Fibroblast of villous mesenchyme (primary cell): ENCODE measurements around the gene TMEM115. TPM values are rescaled to one million over a fixed set of nuclear protein-coding genes. Genes with fewer than 3 reads are reported as not detected.

Experiments
- DNase-seq: peaks from one replicate; pipeline ENCODE4 v3.0.0-alpha.2; 2010; ENCODE audit warnings: low read depth
- H3K4me3 ChIP-seq: 2 replicates; pipeline ENCODE4 v1.5.1; 2011; ENCODE audit warnings: low read depth, mild to moderate bottlenecking, low read length
- total RNA-seq: library from RNA; depleted of rRNA; stranded (reverse); fragments of >200 nt; gene quantifications from 2 replicates; pipeline ENCODE4 v1.2.3, GENCODE V29; 2012
- TF ChIP-seq, protein P1 (sequence below): IDR thresholded peaks from 2 replicates; pipeline ENCODE4 v1.5.1; 2012; ENCODE audit warnings: low read depth, mild to moderate bottlenecking, low read length; ENCODE audit not compliant: insufficient read depth

TMEM115 gene
- total RNA-seq, 1 donor = 55.3 TPM

DNA sequence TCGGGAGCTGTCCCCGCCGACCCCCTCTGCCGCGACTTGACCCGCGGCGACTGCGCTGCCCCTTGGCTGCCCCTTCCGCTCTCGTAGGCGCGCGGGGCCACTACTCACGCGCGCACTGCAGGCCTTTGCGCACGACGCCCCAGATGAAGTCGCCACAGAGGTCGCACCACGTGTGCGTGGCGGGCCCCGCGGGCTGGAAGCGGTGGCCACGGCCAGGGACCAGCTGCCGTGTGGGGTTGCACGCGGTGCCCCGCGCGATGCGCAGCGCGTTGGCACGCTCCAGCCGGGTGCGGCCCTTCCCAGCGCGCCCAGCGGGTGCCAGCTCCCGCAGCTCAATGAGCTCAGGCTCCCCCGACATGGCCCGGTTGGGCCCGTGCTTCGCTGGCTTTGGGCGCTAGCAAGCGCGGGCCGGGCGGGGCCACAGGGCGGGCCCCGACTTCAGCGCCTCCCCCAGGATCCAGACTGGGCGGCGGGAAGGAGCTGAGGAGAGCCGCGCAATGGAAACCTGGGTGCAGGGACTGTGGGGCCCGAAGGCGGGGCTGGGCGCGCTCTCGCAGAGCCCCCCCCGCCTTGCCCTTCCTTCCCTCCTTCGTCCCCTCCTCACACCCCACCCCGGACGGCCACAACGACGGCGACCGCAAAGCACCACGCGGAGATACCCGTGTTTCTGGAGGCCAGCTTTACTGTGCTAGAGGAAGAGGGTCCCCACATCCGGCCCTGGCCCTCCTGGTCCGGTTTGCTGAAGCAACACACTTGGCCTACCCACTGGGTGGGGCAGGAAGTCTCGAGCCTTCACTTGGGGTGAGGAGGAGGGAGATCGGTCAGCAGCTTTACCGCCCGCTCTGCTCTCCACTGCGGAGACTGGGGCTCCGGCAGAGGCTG, 18.6 kb downstream of the TMEM115 start, which contains the start of gene RASSF1:
Gene RASSF1 (minus strand): TSS at position 389 of the 882 bp plus-strand sequence. CDS start 31 bp downstream, at position 358.
- TF ChIP-seq, protein P1, sequence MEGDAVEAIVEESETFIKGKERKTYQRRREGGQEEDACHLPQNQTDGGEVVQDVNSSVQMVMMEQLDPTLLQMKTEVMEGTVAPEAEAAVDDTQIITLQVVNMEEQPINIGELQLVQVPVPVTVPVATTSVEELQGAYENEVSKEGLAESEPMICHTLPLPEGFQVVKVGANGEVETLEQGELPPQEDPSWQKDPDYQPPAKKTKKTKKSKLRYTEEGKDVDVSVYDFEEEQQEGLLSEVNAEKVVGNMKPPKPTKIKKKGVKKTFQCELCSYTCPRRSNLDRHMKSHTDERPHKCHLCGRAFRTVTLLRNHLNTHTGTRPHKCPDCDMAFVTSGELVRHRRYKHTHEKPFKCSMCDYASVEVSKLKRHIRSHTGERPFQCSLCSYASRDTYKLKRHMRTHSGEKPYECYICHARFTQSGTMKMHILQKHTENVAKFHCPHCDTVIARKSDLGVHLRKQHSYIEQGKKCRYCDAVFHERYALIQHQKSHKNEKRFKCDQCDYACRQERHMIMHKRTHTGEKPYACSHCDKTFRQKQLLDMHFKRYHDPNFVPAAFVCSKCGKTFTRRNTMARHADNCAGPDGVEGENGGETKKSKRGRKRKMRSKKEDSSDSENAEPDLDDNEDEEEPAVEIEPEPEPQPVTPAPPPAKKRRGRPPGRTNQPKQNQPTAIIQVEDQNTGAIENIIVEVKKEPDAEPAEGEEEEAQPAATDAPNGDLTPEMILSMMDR = no peak
- peak; percentile 64 for DNase-seq
- peak within 1 kb of the TSS; percentile 58 for H3K4me3 ChIP-seq

DNA sequence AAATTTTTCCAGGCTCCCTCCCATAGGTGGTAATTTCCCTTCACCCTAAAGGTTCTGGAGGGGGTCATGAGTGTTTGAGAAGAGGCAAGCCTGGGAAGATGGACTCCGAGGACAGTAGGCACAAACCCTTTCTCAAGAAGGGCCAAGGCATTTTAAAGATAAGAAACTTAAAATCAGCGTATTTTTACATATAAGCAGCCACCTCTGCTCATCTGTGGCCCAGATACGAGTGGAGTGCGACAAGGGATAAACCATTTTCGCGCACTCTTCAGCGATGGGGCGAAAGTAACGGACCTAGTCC, 19.2 kb downstream of the TMEM115 start:
- no peak for DNase-seq
- TF ChIP-seq, protein P1 = no peak
- peak overlapping the region; percentile 58 for H3K4me3 ChIP-seq

DNA sequence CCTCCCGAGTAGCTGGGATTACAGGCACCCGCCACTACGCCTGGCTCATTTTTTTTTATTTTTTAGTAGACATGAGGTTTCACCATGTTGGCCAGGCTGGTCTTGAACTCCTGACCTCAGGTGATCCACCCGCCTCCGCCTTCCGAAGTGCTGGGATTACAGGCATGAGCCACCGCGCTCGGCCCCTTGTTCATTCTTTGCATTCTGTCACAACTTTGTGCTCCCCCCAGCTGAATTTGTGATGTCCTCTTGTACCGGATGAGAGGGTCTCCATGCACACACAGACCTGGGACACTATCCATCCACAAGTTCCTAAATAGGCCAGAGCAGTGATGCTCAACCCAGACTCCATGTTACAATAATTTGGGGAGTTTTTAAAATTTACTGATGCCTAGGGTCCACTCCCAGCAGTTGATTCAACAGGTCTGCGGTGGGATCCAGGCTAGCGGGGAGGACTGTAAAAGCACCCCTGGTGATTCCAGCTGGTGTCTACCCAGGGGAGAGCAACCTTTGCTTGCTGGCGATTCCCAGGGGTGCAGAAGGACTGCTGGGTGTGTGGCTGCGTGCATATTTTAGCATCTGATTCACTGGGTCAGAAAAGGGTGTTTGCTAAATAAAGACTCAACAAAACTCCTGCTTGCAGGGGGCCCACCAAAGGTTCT, 19.7 kb downstream of the TMEM115 start:
- peak; percentile 67 for DNase-seq
- TF ChIP-seq, protein P1 = no peak
- peak overlapping the region; percentile 58 for H3K4me3 ChIP-seq

DNA sequence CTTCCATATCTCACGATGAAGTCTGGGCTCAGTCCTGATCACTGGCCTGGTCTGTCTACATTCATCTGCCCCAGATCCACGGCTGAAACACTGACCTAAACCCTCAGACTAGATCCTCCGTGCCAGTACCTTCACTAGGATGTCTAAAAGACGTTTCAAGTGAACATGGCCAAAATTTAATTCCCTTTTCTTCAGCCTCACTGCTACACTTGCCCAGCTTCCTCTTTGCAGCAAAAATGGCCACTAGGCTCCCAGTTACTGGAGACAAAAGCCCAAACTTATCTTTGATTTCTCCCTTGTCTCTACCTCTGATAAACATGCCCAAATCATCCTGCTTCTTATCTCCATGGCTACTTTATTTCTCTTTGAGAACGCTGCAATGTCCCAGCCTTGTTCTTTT, 20.4 kb downstream of the TMEM115 start:
- no peak overlapping the region for H3K4me3 ChIP-seq
- TF ChIP-seq, protein P1 = no peak
- no peak for DNase-seq

DNA sequence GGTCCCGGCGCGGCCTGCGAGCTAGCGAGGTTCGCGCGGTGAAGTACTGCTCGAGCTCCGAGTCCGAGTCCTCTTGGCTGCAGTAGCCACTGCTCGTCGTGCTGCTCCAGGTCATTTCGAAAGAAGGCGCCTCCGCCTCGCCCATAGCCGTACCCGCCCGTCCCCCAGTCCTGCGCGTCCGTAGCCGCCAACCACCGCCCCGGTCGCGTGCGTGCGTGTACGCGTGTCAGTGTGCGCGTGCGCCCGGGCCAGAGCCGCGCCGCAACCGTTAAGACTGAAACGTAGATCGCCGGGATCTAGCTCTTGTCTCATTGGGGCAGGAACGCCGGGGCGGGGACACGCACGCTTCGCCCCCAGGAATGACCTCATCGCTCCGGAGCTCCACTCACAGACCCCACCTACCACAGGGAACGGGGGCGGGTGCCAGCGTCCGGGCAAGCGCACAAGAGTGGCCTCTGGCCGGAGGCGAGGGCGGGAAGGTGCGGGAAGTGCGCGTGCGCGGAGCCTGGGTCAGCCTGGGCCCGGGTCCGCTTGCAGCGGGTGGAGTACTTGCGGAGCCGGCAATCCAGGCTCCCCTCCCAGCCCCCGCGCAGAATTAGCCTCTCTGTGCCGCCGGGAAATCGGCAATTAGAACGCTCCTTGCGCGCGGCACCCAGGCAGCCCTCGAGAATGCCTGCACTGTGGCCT, 22.0 kb downstream of the TMEM115 start:
- peak overlapping the region; percentile 85 for H3K4me3 ChIP-seq
- TF ChIP-seq, protein P1 = no peak
- DNase-seq = peak; percentile 100

DNA sequence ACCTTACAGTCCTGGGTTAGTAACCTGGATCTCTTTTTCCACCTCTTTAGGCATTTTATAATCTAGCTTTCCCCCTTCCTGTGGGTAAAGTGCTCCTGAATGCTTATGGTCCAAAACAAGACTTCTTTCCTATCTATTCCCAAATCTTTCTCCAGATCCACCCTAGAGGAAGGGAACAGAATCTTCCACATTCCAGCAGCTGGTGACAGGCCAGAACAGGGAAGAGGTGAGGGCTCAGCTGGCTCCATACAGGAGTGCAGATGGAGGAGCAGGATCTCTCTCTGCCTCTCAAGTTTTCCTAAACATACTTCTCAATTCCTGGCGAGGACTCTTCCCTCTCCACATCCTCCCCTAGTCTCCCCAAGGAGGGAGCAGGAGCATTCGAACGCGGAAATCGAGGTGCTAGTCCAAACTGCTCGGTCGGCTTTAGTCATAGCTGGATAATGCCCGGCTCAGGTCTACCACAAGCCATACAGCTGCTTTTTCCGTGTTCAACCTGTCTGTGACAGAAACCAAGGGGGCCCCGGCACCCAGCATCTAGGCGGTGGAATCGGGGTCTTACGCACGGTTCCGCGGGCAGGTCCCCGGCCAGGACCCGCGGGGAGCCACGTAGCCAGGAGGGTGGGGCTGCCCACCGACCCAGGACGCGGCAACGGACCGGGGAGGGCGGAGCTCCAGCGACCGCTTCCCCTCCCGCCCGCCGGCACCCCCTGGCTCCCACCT, 22.7 kb downstream of the TMEM115 start:
- TF ChIP-seq, protein P1 = no peak
- H3K4me3 ChIP-seq = peak overlapping the region; percentile 85
- DNase-seq = no peak
